Measurements from ENCODE around the gene CEP112. TPM values are rescaled to one million over a fixed set of nuclear protein-coding genes. Genes with fewer than 3 reads are reported as not detected.

CEP112 gene
- polyA plus RNA-seq, 1 donor from 2014 or later = 6.0 TPM

- Histone ChIP-seq H3K9me2 (ENCODE audit: insufficient read depth, low read length) (no peaks in the 10 kb centered on the region), H3K4me3 (ENCODE audit: low read length) (no peak overlapping the region), H3K9ac (ENCODE audit: low read length) (no peak overlapping the region), H3K4me2 (ENCODE audit: low read length) (no peak overlapping the region), H2AFZ (ENCODE audit: low read depth, low read length) (no peak overlapping the region), H3K27ac (ENCODE audit: low read length) (no peak overlapping the region), H3K36me3 (ENCODE audit: insufficient read depth, low read length) (no peaks in the 10 kb centered on the region), H3F3A (ENCODE audit: insufficient read depth, low read length, poor library complexity, severe bottlenecking) (no peaks in the 10 kb centered on the region), H3K9me3 (ENCODE audit: low read length) (no peaks in the 10 kb centered on the region), H4K20me1 (ENCODE audit: insufficient read depth) (no peaks in the 10 kb centered on the region), H3K79me2 (replicated peaks; ENCODE audit: insufficient read depth, low read length) (no peaks in the 10 kb centered on the region), H3K27me3 (ENCODE audit: insufficient read depth, low read depth, low read length) (no peaks in the 10 kb centered on the region)
- TF ChIP-seq SMC3 (conservative IDR thresholded peaks at IDR 0.05; ENCODE audit: poor library complexity) (no peak), CTCF (IDR thresholded peaks at IDR 0.05; ENCODE audit: poor library complexity, severe bottlenecking) (no peak), RAD21 (conservative IDR thresholded peaks at IDR 0.05) (no peak), EP300 (conservative IDR thresholded peaks at IDR 0.05; ENCODE audit: poor library complexity, severe bottlenecking) (no peak), POLR2AphosphoS5 (IDR thresholded peaks at IDR 0.05) (no peak), MXI1 (conservative IDR thresholded peaks at IDR 0.05; ENCODE audit: poor library complexity, severe bottlenecking) (no peak), REST (IDR thresholded peaks at IDR 0.05; ENCODE audit: borderline replicate concordance) (no peak)
These were observed 468.3 kb downstream of the CEP112 start for GRCh38 chr17:65723431-65724151.

GRCh38 chr17:65718601-65719000, 473.3 kb downstream of the CEP112 start:
- no peaks in the 10 kb centered on the region for H3K36me3 ChIP-seq (ENCODE audit: insufficient read depth, low read length)
- TF ChIP-seq SMC3 (conservative IDR thresholded peaks at IDR 0.05; ENCODE audit: poor library complexity) (no peak), CTCF (IDR thresholded peaks at IDR 0.05; ENCODE audit: poor library complexity, severe bottlenecking) (no peak), TAF1 (IDR thresholded peaks at IDR 0.05; ENCODE audit: low read depth) (no peak)
- no peak overlapping the region for H3K27ac ChIP-seq (ENCODE audit: low read length)
- H3K4me3 ChIP-seq (ENCODE audit: low read length) = no peak overlapping the region
- H3K9me3 ChIP-seq (ENCODE audit: low read length) = no peaks in the 10 kb centered on the region
- H3K4me2 ChIP-seq (ENCODE audit: low read length) = no peak overlapping the region
- no peaks in the 10 kb centered on the region for H4K20me1 ChIP-seq (ENCODE audit: insufficient read depth)
- H3K27me3 ChIP-seq (ENCODE audit: insufficient read depth, low read depth, low read length) = no peaks in the 10 kb centered on the region
- no peaks in the 10 kb centered on the region for H3F3A ChIP-seq (ENCODE audit: insufficient read depth, low read length, poor library complexity, severe bottlenecking)
- H2AFZ ChIP-seq (ENCODE audit: low read depth, low read length) = no peak overlapping the region
- no peaks in the 10 kb centered on the region for H3K9me2 ChIP-seq (ENCODE audit: insufficient read depth, low read length)
- H3K9ac ChIP-seq (ENCODE audit: low read length) = no peak overlapping the region
- no peaks in the 10 kb centered on the region for H3K79me2 ChIP-seq (replicated peaks; ENCODE audit: insufficient read depth, low read length)

All from neural cell (in vitro differentiated cells).